T47D (cell line): ENCODE data around the gene NPAS1.
"Not testable (repeated sequence)": the region's sequence is repeated elsewhere in the genome, so short reads cannot be mapped to it uniquely, and the experiment has no call there.

Experiments used
- DNase-seq, 2 experiments: peaks; one replicate each; pipeline versions ENCODE4 v3.0.0 to v3.0.0-alpha.2; 2011 to 2012; ENCODE audit warnings: low read depth in 1 of 2, low spot score in 1 of 2
- JUND ChIP-seq: IDR thresholded peaks from 2 replicates; pipeline ENCODE4 v1.6.1; 2012; ENCODE audit warnings: low read depth
- in situ Hi-C: cut with HindIII; loops from 2 replicates; pipeline ENCODE4 v1.10.0; 2016; ENCODE audit warnings: low sequenced_read_pairs, low pct_unique_long_range_greater_than_20kb

The NPAS1 gene

DNA sequence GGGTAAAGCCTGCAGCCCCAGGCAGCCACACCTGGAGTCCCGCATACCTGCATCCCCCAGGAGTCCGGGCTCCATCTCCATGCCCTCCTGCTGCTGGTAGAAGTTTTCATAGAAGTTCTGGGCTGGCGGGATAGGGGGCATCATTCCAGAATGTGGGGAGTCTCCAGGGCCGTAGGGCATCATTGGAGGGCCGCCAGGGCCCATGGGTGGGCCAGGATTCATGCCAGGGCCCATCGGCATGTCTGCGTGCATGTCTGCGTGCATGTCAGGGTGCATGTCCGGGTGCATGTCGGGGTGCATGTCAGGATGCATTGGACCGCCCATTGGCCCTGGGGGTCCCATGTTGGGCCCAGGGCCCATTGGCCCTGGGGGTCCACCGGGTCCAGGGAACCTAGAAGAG, 52.1 kb downstream of the NPAS1 start:
- no peak for TF ChIP-seq JUND
- no peak for DNase-seq
- in situ Hi-C loops = no loop called here

DNA sequence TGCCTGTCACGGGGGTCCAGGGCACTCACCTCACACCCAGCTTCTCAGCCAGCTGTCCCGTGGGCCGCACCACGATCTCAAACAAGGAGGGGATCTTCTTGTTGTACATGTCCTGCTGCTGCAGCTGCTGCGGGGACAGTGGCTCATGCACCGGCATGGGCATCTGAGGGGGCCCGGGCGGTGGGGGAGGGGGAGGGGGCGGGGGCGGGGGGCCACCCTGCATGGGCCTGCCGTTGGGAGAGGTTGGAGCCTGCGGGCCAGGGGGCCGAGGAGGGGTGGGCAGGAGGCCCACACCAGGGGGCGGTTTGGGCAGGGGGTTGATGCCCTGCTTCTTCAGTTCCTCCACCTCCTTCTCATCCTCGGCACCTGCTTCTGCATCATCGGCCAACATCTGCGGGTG, 52.7 kb downstream of the NPAS1 start:
- TF ChIP-seq JUND = no peak
- in situ Hi-C loops = no loop called here
- DNase-seq = no peak

DNA sequence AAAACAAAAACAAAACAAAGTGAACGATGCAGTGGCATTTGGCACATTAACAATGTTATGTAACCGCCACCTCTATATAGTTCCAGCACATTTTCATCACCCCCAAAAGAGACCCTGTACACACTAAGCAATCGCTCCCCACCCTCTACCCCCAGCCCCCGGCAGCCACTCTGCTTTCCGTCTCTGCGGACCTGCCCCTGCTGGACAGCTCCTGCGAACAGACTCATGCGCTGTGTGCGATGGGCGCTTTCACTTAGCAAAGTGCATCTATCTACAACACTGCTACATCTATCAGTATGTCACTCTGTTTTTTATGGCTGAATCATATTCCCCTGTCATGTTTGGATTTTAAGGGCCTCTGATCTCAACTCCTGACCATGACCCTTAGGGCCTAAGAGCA, 53.9 kb downstream of the NPAS1 start:
- TF ChIP-seq JUND = no peak
- in situ Hi-C loops = no loop called here
- no peak for DNase-seq

DNA sequence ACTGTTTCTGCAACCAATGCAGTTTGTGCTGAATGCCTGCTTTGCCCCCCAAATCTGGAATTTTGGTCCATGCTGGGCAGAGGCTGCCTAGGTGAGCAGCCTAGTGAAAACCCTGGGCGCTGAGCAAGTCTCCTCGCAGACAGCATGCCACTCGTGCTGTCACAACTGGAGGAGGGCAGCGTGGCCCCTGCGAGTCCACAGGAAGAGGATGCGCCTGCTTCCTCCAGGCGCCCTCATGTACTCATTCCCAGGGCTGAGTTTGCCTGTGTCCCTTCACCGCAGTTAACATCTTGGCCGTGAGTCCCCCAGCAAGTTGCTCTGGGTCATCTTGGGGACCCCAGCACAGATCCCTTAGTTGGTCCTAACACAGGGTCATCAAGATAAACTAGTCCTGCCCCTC, 55.0 kb downstream of the NPAS1 start:
- no peak for TF ChIP-seq JUND
- no peak for DNase-seq
- in situ Hi-C loops = no loop called here

DNA sequence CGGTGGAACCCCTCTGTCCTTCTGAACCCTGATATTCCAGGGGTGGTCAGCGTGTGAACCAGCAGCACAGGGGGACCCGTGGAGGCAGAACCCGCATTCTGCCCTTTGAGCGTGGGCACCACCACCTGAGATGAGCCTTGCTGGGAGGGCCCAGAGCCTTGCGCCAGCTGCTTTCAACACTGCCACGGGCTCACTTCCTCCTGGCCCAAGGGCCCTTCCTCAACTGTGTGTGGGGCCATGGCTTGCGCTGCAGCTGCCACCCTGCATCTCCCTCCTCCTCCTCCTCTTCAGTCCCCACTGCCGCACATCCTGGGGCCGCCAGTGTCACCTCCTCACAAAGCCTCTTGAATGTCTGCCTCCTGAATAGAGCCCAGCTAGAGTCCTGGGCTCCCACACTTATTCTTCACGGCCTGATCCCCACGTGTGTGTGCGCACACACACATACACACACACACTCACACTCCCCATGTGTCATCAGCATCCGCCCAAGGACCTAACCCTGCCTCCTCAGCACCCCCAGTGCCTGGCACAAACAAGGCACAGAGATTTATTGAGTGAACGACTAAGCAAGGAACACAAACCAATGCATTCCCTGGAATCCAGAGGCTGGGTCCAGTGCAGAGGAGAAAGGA, 55.7 kb downstream of the NPAS1 start:
- no peak for TF ChIP-seq JUND
- no peak for DNase-seq
- in situ Hi-C loops = no loop called here

DNA sequence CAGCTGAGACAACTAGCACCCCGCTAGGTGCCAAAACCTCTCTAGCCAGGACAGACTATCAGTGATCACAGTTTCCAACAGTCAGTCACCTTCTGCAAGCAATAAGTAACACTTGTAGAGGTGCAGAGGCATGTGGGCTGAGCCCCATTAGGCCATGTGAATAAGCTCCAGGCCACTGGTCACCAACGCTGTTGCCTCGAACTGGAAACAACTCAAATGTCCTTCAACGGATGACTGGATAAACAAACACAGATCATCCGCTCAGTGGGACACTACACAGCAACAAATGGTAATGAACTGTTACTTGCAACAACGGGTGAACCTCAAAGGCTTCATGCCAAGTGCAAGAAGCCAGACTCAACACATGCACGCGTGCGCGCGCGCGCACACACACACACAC, 56.3 kb downstream of the NPAS1 start:
- in situ Hi-C loops = no loop called here
- DNase-seq = no peak
- no peak for TF ChIP-seq JUND

DNA sequence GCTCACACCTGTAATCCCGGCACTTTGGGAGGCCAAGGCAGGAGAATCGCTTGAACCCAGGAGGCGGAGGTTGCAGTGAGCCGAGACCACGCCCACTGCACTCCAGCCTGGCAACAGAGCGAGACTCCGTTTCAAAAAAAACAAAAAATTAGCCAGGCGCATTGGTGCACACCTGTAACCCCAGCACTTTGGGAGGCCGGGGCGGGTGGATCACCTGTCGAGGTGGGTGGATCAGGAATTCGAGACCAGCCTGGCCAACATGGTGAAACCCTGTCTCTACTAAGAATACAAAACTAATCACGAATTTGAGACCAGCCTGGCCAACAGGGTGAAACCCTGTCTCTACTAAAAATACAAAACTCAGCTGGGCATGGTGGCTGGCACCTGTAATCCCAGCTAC, 58.7 kb downstream of the NPAS1 start:
- in situ Hi-C loops, DNase-seq: not testable (repeated sequence)

DNA sequence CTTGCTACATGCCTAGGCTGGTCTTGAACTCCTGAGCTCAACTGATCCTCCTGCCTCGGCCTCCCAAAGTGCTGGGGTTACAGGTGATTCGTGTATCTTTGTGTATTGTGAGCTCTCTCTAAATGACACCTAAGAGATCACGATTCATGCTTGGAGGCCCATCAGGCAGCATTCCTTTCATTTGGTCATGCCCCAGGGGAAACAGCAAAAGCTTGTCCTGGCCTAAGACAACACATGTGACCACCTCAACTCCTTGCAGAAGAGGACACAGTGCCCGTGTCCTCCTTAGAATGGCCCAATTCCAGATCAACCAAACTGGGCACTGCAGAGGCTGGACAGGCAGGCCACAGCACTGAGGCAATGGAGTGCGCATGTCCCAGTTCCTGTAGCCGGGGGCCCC, 61.5 kb downstream of the NPAS1 start:
- peak in 1 of 2 experiments; percentile 80 for DNase-seq
- in situ Hi-C loops = no loop called here
- no peak for TF ChIP-seq JUND

DNA sequence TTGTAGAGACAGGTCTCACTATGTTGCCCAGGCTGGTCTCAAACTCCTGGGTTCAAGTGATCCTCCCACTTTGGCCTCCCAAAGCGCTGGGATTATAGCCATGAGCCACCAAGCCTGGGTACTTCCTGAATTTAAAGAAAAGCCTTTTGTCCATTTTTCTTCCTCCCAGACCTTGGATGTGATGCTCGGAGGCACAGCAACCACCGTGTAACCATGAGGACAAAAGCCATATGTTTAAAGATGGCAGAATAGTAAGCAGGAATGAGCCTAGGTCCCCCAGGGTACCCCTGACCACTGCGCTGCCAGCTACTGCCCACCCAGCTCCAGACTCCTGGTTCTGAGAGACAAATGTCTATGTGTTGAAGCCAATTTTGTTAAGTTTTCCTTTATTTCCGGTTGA, 62.9 kb downstream of the NPAS1 start:
- no peak for TF ChIP-seq JUND
- no peak for DNase-seq
- in situ Hi-C loops = no loop called here

DNA sequence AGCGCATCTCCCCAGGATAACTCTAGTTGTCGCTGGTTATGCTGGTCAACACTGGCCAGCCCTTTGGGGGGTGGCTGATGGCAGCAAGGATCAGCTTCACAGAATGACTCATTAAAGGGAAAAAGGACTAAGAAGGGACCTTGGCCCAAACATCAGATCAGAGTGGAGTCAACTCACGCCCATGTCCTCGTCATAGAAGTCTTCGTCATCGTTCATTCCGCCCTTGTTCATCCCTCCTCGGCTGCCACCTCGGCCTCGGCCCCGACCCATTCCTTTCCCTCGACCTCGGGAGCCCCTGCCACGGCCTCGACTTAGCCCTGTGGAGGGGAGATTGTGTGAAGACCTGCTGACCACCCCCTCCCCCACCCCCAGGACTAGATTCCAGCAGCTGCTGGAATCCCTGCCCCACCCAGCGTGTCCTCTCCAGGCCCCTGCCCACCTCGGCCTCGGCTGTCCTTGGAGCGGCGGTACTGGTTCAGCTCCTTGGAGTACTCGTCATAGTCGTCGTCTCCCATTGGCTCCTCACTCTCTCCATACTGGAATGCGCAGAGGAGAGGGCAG, 65.3 kb downstream of the NPAS1 start:
- no peak for TF ChIP-seq JUND
- DNase-seq = no peak
- in situ Hi-C loops = no loop called here

DNA sequence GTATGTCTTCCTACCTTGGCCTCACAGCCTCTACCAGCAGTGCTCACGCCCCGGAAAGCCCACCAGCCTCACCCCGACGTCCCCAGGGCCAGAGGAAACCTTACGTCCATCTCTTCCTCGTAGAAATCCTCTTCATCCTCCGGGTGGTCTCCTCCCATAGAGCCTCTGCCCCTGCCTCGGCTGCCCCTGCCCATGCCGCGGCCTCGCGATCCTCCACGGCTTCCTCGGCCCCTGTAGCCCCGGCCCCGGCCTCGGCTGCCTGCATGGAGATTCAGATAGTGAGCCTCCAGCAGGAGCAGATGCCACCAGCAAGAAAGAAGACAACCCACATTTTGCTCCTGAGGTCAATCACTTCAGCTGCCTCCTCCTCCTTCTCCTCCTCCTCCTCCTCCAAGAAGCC, 66.6 kb downstream of the NPAS1 start:
- DNase-seq = no peak
- in situ Hi-C loops = no loop called here
- TF ChIP-seq JUND = no peak

DNA sequence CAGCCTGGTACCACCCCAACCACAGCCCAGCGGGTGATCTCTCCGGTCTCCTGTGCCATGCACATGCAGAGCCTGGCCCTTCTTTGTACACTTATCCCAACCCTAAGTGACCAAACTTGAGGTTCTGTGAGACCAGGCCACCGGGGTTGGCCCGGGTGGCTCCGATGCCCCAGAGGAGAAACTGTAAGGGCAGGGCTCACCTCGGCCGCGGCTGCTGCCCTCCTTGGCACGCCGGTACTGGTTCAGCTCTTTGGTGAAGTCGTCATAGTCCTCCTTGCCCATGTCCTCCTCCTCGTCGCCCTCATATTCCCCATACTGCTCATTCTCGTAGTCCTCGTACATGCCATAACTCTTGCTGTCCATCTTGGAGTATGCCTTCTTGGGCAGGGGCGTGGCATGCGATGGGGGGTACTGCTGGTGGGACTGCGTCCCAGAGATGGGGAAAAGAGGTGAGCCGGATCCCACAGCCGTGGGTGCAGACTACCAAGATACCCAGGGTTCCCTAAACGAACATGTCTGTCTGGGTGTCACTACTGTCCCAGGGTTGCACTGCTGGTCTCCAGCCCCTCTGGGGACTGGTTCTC, 70.2 kb downstream of the NPAS1 start:
- in situ Hi-C loops = no loop called here
- DNase-seq = no peak
- no peak for TF ChIP-seq JUND

DNA sequence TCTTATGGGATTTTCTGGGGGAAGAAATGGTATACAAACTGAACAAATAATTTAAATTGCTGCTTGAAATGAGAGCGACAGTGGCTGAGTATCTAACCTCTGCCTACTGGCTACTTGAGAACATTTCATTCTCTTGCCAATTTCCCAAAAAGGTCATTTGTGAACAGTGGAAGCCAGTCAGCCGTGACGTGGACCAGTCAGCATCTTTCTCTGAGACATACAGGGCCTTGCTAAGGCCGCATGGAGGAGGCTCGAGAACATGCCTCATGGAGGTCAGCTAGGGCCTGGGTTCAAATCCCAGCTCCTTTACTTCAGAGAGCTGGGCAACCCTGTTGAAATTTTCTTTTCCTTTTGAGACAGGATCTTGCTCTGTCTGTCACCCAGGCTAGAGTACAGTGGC, 73.6 kb downstream of the NPAS1 start:
- in situ Hi-C loops = no loop called here
- no peak for TF ChIP-seq JUND
- no peak for DNase-seq

DNA sequence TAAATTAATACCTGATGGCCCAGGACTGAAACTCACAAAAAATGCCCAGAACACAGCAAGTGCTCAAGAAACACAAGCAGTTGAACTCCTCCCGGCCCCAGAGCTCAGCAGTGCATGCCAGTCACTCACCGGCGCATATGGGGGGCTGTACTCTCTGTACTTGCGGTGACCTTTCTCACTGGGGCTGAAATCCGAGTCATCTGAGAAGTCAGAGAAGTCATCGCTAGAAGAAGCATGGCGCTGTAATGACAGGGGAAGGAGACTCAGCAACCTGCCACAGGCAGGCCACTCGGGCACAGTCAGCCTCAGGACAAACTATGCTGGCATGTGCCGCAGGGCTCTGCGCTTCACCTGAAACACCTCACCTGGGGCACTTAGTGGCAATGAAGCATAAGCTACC, 74.2 kb downstream of the NPAS1 start:
- in situ Hi-C loops = no loop called here
- TF ChIP-seq JUND = no peak
- DNase-seq = no peak
